GM19328 (cell line): ENCODE measurements around the gene CCDC102A.
"Not testable (repeated sequence)": the region's sequence is repeated elsewhere in the genome, so short reads cannot be mapped to it uniquely, and the experiment has no call there.

Source experiments
- ATAC-seq: cut with Tn5 transposase; IDR thresholded peaks from one replicate; pipeline ENCODE4 v1.9.1; 2021; ENCODE audit warnings: mild to moderate bottlenecking, moderate library complexity; ENCODE audit not compliant: unreplicated experiment

CCDC102A gene

GRCh38 chr16:57566436-57566835, 30.1 kb upstream of the CCDC102A start:
- ATAC-seq = no peak

DNA sequence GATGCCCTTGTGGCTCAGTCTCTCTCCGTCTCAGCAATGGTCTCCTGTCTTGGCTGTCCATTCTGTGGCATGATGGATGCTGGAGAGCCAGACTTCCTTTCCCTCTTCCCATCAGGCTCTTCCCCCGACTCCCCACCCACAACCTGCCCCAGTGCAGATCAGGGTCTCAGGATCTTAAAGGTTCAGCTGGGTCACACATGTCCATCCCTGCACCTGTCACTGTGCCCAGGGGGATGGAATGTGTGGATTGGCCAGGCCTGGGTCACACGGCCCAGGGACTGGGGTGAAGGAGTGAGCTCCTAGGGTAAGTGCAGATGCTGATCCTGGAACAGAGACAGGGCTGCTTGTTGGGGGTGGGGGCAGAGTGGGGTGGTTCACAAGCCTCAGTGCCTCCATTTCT, 29.1 kb upstream of the CCDC102A start:
- ATAC-seq = no peak

- ATAC-seq = no peak
These were observed 28.4 kb upstream of the CCDC102A start for GRCh38 chr16:57564571-57565270.

DNA sequence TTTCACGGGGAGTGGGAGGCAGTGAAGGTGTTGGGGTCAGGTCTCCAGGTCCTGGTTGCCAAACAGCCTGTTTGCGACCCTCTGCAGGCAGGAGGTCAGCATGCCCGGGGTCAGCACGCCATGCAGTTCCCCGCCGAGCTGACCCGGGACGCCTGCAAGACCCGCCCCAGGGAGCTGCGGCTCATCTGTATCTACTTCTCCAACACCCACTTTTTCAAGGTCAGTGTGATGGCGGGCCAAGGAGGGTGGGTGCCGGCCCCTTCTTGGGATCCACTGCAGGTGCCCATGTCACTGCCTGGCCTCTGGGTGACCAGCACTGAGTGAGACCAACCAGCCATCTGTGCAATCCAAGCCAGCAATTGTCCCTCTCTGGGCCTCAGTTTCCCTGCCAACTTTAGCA, 27.4 kb upstream of the CCDC102A start:
- no peak for ATAC-seq

DNA sequence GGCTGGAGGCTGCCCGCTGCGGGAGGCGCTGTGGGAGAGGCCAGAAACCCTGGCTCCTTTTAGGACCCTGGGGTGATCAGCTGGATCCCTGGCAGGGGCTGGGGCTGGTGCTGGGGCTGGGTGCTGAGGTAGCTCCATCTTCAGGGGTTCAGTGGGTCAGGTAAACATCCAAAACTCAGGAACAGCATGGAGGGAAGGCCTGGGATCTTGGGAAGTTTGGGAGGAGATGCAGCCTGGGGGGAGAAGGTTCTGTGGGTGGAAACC, 27.0 kb upstream of the CCDC102A start:
- no peak for ATAC-seq

GRCh38 chr16:57562669-57563486, 26.5 kb upstream of the CCDC102A start:
- ATAC-seq = no peak

DNA sequence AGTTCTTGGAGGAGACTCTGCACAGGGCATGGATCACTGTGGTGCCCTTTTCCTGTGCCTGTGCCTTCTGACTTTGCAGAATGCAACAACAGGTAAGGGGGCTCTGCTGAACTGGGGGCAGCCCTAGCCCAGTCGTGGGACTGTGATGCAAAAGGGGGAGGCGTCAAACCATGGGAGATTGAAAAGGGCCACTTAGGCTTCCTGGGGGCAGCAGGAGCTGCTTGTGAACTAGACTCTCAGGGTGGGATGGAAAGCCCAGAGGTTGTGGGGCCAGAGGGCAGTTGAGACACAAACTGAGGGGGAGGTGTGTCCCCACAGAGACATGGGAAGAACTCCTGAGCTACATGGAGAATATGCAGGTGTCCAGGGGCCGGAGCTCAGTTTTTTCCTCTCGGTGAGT, 25.7 kb upstream of the CCDC102A start:
- no peak for ATAC-seq

- ATAC-seq = no peak
These were observed 22.9 kb upstream of the CCDC102A start for GRCh38 chr16:57559072-57559790.

- ATAC-seq = no peak
These were observed 20.7 kb upstream of the CCDC102A start for GRCh38 chr16:57556941-57557541.

DNA sequence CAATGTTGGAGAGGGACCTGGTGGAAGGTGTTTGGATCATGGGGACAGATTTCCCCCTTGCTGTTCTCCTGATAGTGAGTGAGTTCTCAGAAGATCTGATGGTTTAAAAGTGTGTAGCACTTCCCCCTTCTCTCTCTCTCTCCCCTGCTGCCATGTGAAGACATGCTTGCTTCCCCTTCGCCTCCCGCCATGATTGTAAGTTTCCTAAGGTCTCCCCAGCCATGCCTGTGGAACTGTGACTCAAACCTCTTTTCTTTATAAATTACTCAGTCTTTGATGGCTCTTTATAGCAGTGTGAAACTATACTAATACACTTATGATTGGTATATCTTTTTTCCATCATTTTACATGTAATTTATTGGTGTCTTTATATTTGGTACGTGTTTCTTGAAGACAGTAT, 19.5 kb upstream of the CCDC102A start:
- ATAC-seq = no peak

DNA sequence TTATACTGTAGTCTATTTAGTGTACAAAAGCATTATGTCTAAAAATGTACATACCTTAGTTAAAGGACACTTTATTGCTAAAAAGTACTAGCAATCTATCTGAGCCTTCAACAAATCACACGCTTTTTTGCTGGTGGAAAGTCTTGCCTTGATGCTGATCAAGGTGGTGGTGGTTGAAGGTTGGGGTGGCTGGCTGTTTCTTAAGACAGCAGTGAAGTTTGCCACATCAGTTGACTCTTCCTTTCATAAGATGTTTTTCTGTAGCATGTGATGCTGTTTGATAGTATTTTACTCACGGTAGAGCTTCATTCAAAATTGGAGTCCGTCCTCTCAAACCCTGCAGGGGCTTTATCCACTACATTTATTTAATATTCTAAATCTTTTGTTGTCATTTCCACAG, 14.7 kb upstream of the CCDC102A start:
- ATAC-seq = no peak

GRCh38 chr16:57549730-57550129, 13.4 kb upstream of the CCDC102A start:
- ATAC-seq = no peak

- ATAC-seq = no peak
These were observed 12.0 kb upstream of the CCDC102A start for GRCh38 chr16:57548408-57548807.

GRCh38 chr16:57547524-57547923, 11.2 kb upstream of the CCDC102A start:
- ATAC-seq = not testable (repeated sequence)

DNA sequence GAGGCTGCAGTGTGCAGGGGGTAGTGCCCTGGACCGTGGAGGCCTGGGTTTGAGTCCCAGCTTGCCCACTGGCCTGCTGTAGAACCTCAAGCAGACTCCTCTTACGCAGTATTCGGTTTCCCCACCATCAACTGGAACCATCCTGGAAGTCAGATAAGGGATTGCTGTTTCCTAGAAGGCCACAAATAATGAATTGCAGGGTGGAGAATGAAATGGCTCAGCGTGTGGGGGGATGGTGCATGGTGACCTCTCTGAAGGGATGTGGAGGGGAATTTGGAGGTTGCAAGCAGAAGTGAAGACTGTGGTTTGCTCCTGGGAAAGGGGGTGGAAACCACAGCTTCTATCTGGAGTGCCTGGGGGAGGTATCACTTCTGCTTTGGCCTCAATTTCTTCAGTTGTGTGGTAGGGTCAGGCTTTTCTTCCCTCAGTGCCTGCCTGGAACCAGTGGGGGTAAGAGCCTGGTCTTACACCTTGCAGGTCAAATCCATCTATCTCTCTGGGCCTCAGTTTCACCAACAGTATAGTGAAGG, 7.8 kb upstream of the CCDC102A start:
- peak; percentile 72 for ATAC-seq

- ATAC-seq = no peak
These were observed 5.5 kb upstream of the CCDC102A start for GRCh38 chr16:57541754-57542435.

DNA sequence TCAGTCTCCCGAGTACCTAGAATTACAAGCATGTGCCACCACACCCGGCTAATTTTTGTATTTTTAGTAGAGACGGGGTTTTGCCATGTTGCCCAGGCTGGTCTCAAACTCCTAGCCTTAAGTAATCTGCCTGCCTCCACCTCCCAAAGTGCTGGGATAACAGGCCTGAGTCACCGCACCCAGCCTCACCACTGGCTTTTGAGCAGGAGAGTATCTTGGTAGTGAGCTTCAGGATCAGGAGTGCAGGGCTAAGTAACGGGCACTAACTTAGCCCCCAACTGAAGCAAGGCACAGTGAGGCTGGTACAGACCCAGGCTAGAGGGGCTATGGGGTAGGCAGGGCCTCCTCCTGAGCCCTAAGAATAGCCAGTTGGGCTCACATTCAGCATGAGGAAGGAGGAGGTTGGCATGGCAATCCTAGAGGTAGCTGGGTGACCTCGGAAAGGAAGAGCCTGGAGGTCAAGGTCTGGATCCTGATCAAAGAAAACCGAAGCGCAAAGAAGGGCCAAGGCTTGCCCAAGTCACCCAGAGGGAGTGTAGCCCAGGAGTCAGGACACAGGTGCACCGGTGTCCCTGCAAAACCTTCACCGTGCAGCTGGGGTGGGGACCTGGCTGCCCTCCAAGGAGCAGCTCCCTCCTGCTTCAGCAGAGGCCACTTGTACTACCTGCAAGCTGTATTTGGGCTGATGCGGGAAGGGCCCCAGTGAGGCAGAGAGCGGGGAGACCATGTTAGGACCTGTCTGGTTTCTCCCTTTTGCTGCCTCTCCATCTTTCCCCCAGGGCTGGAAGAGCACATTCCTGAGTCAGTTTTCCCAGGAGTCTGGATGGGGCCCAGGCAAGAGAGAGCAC, 4.8 kb upstream of the CCDC102A start:
- no peak for ATAC-seq

GRCh38 chr16:57540387-57540786, 4.0 kb upstream of the CCDC102A start:
- no peak for ATAC-seq

GRCh38 chr16:57539072-57539796, 2.9 kb upstream of the CCDC102A start:
- ATAC-seq = peak; percentile 29
